Breast epithelium (tissue), 4 donors: ENCODE results near the gene HES5. TPM values are rescaled to one million over a fixed set of nuclear protein-coding genes. Genes with fewer than 3 reads are reported as not detected.
"Not testable (repeated sequence)": the region's sequence is repeated elsewhere in the genome, so short reads cannot be mapped to it uniquely, and the experiment has no call there.

Source experiments
- DNase-seq, 2 donors: peaks; one replicate each; pipeline ENCODE4 v3.0.0-alpha.2; 2019; ENCODE audit warnings: low spot score in 2 of 2
- H3K27ac ChIP-seq, 2 donors: fragments of 200-600 bp; sonication (generic) in 1 of 2; one replicate each; pipeline ENCODE4 v1.5.1; 2016 to 2019; ENCODE audit warnings: mild to moderate bottlenecking in 1 of 2
- H3K27me3 ChIP-seq, 2 donors: fragments of 200-600 bp; sonication (generic) in 1 of 2; one replicate each; pipeline versions ENCODE4 v1.5.1 to v1.6.0; 2017 to 2019; ENCODE audit warnings: control low read depth in 1 of 2, mild to moderate bottlenecking in 1 of 2
- H3K36me3 ChIP-seq: fragments of 200-600 bp; one replicate; pipeline ENCODE4 v1.5.1; 2019
- H3K4me1 ChIP-seq, 2 donors: fragments of 200-600 bp; sonication (generic); one replicate each; pipeline ENCODE4 v1.5.1; 2016 to 2019; ENCODE audit warnings: control low read depth in 1 of 2
- H3K4me3 ChIP-seq, 3 donors: fragments of 200-600 bp; sonication (generic); 1 replicate in 2 of 3; 2 replicates in 1 of 3; pipeline ENCODE4 v1.5.1; 2016 to 2019; ENCODE audit warnings: mild to moderate bottlenecking in 3 of 3, moderate library complexity in 2 of 3
- H3K9me3 ChIP-seq, 2 donors: fragments of 200-600 bp; sonication (generic) in 1 of 2; one replicate each; pipeline ENCODE4 v1.5.1; 2016 to 2019; ENCODE audit warnings: control low read depth in 1 of 2
- POLR2A ChIP-seq: fragments of 450-650 bp; IDR thresholded peaks from one replicate; pipeline ENCODE4 v1.6.1; 2016; ENCODE audit warnings: antibody characterized with exemption, mild to moderate bottlenecking, moderate library complexity
- POLR2AphosphoS5 ChIP-seq, 3 donors: sonication (generic); formaldehyde crosslinking; IDR thresholded peaks; one replicate each; pipeline ENCODE4 v1.6.1; 2017; ENCODE audit warnings: antibody characterized with exemption in 3 of 3
- intact Hi-C: fragments of 100-400 bp; cut with DNase I; formaldehyde crosslinking; loops from one replicate; pipeline ENCODE4 v1.15.1; 2023; ENCODE audit warnings: low total_unique reads
- total RNA-seq, 3 donors: library from RNA; depleted of rRNA; stranded (reverse); fragments of >200 nt; gene quantifications; one replicate each; pipeline ENCODE4 v1.1.0, GENCODE V29; 2016
- TF ChIP-seq, protein P1 (sequence below), 3 donors: fragments of 450-650 bp; IDR thresholded peaks; one replicate each; pipeline ENCODE4 v1.5.1; 2016 to 2017; ENCODE audit warnings: antibody characterized with exemption in 3 of 3, mild to moderate bottlenecking in 3 of 3, moderate library complexity in 3 of 3

The HES5 gene
- total RNA-seq, 3 donors from 2014 or later = not detected

DNA sequence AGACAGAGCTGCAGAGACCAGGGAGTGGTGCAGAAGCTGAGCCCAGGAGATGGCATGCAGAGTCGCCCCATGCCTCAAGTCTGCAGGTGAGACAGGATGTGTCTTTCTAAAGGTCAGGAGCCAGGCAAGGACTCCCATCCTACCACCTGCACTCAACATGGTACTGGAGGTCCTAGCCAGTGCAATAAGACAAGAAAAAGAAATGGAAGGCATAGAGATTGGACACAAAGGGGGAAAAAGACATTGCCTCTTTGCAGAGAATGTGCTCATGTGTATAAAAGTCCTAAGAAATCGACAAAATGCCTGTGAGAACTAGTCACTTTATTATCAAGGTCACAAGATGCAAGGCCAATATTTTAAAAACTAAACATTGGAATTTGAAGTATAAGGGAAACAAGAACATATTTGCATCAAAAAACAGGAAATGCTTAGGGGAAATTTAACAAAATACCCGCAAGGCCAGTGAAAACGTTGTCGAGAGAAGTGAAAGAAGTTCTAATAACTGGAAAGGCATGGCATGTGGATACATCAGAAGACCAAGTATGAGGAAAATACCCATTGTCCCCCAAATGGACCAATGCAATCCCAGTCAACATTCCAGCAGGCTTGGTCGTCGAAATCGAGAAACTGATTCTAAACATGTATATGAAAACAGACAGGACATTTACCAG, 43.3 kb upstream of the HES5 start:
- no peaks in the 10 kb centered on the region for H3K4me1 ChIP-seq
- H3K27ac ChIP-seq = no peak overlapping the region
- no peaks in the 10 kb centered on the region for H3K36me3 ChIP-seq
- intact Hi-C loops = no loop called here
- DNase-seq = no peak
- no peak for TF ChIP-seq POLR2AphosphoS5 (IDR thresholded peaks at IDR 0.05)
- H3K9me3 ChIP-seq = peaks cover 0 to 5% of the 10 kb centered on the region in 2 donors
- no peak overlapping the region for H3K4me3 ChIP-seq
- H3K27me3 ChIP-seq = no peaks in the 10 kb centered on the region

DNA sequence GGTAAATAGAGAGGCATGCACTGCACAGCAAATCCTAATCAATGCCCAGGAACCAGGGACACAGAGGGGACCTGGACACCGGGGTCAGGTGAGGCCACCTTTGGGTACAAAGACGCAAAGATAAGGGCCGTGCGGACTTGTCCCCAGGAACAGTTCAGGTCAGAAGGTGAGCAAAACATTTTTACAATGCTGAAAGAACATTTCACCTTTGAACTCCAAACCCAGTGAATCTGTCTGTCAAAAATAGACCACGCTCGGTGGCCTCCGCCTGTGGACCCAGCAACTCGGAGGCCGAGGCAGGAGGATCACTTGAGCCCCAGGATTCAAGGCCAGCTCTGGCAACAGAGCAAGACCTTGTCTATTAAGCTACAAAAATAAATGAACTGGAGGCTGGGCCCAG, 41.3 kb upstream of the HES5 start:
- Histone ChIP-seq H3K27ac (no peak overlapping the region), H3K36me3 (no peaks in the 10 kb centered on the region), H3K9me3 (peaks cover 0 to 5% of the 10 kb centered on the region in 2 donors), H3K4me1 (no peaks in the 10 kb centered on the region), H3K4me3 (no peak overlapping the region), H3K27me3 (peaks cover 0 to 4% of the 10 kb centered on the region in 2 donors)
- intact Hi-C loops = no loop called here
- no peak for TF ChIP-seq POLR2AphosphoS5 (IDR thresholded peaks at IDR 0.05)
- TF ChIP-seq, protein P1, sequence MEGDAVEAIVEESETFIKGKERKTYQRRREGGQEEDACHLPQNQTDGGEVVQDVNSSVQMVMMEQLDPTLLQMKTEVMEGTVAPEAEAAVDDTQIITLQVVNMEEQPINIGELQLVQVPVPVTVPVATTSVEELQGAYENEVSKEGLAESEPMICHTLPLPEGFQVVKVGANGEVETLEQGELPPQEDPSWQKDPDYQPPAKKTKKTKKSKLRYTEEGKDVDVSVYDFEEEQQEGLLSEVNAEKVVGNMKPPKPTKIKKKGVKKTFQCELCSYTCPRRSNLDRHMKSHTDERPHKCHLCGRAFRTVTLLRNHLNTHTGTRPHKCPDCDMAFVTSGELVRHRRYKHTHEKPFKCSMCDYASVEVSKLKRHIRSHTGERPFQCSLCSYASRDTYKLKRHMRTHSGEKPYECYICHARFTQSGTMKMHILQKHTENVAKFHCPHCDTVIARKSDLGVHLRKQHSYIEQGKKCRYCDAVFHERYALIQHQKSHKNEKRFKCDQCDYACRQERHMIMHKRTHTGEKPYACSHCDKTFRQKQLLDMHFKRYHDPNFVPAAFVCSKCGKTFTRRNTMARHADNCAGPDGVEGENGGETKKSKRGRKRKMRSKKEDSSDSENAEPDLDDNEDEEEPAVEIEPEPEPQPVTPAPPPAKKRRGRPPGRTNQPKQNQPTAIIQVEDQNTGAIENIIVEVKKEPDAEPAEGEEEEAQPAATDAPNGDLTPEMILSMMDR (IDR thresholded peaks at IDR 0.05) = no peak
- no peak for TF ChIP-seq POLR2A
- DNase-seq = no peak

DNA sequence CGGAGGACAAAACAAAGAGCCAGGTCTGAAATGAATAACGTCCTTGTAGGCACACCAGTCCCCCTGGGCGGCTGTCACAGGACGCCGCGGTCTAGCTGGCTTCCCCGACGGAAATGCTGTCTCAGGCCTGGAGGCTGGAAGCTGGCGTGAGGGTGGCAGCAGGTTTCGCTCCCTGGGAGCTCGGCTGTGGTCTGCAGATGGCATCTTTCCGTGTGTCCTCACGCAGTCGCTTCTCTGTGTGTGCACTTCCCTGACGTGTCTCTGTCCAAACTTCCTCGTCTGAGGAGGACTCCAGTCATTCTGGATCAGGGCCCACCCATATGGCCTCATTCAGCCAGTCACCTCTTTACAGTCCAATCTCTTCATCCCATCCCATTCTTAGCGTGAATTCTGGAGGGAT, 40.3 kb upstream of the HES5 start:
- intact Hi-C loops = no loop called here
- no peaks in the 10 kb centered on the region for H3K36me3 ChIP-seq
- peaks cover 0 to 7% of the 10 kb centered on the region in 2 donors for H3K27me3 ChIP-seq
- H3K4me1 ChIP-seq = no peaks in the 10 kb centered on the region
- no peak overlapping the region for H3K4me3 ChIP-seq
- H3K9me3 ChIP-seq = peaks cover 0 to 5% of the 10 kb centered on the region in 2 donors
- no peak for TF ChIP-seq POLR2AphosphoS5 (IDR thresholded peaks at IDR 0.05)
- TF ChIP-seq, protein P1 (IDR thresholded peaks at IDR 0.05) = no peak
- TF ChIP-seq POLR2A = no peak
- H3K27ac ChIP-seq = no peak overlapping the region
- DNase-seq = no peak

DNA sequence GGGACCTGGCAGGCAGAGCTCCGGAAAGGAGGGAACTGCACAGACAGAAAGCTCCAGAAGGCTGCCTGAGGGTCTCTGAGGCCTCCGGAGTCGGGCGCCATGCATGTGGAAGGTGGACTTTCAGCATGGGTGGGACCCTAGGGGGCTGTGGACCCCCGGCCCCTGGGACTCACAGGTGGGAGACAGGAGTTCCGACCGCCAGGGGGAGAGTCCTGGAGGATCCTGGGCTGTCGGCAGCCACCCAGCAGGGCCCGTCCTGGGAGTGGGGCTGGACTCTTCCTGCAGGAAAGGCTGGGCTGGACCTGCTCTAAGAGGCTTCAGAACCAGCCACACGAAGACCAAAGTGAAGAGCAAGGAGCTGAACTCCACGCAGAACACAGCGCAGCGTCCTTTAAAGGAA, 39.6 kb upstream of the HES5 start:
- H3K27me3 ChIP-seq, intact Hi-C loops, H3K4me1 ChIP-seq, H3K36me3 ChIP-seq, H3K27ac ChIP-seq, H3K9me3 ChIP-seq, DNase-seq, H3K4me3 ChIP-seq: not testable (repeated sequence)

DNA sequence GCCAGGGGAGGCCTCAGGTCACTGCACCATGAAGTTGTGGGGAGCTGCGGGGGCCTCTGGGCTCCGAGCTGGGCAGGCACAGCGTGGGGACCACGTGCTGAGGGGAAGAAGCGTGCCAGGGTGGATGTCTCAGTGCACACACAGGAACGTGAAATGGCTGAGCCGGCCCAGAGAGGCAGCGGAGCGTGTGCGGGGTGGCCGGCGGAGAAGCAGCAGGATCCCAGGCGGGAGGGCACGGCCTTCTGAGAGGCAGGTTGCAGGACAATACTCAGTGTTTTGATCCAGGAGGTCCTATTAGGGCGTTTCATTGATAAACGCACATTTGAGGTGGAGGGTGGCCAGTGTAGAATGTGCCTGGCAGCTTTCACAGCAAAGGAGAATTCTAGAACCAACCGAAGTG, 39.0 kb upstream of the HES5 start:
- DNase-seq = no peak
- Histone ChIP-seq H3K4me3 (no peak overlapping the region), H3K27me3 (peaks cover 0 to 7% of the 10 kb centered on the region in 2 donors), H3K9me3 (peaks cover 0 to 5% of the 10 kb centered on the region in 2 donors), H3K27ac (no peak overlapping the region), H3K4me1 (no peaks in the 10 kb centered on the region), H3K36me3 (no peaks in the 10 kb centered on the region)
- intact Hi-C loops = no loop called here
- no peak for TF ChIP-seq POLR2A
- TF ChIP-seq POLR2AphosphoS5 (IDR thresholded peaks at IDR 0.05) = no peak
- TF ChIP-seq, protein P1 (IDR thresholded peaks at IDR 0.05) = no peak

DNA sequence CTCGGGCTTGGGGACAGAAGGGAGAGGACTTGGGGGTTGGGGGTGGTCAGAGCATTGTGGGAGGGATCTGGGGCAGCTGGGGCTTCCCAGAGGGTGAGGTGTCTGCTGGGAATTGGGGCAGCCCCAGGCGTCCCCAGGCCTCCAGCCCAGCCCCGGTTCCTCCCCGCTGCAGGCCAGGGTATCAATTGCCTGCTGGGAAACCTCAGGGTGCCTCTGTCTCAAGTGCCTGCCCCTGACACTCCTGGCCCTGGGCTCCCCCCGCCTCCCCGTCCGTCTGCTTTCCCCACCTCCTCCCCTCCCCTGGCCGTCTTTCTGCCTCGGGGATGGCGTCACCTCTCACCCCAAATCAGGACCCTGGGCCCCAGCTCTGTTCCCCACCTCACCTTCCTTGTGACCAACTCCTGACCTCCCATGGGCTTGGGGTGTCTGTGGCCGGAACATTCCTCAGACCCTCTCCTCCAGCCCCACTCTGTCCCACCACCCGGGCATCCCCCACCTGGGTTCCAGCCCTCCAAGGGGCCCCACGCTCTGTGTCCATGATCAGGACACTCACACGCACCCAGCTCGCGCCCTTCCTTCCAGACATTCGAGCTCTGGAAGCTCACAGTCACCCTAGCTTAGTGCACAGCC, 38.2 kb upstream of the HES5 start:
- H3K9me3 ChIP-seq, H3K4me1 ChIP-seq, DNase-seq, H3K27me3 ChIP-seq, intact Hi-C loops, H3K27ac ChIP-seq, H3K4me3 ChIP-seq, H3K36me3 ChIP-seq: not testable (repeated sequence)
